Skeletal muscle cell (primary cell): ENCODE results near the gene FBXL7.

Experiments
- DNase-seq: peaks from one replicate; pipeline ENCODE4 v3.0.0-alpha.2; 2010; ENCODE audit warnings: low read depth
- H3K4me3 ChIP-seq: 2 replicates; pipeline ENCODE4 v1.5.1; 2011; ENCODE audit warnings: low read depth, mild to moderate bottlenecking, control low read depth, low read length, moderate library complexity

Gene FBXL7

DNA sequence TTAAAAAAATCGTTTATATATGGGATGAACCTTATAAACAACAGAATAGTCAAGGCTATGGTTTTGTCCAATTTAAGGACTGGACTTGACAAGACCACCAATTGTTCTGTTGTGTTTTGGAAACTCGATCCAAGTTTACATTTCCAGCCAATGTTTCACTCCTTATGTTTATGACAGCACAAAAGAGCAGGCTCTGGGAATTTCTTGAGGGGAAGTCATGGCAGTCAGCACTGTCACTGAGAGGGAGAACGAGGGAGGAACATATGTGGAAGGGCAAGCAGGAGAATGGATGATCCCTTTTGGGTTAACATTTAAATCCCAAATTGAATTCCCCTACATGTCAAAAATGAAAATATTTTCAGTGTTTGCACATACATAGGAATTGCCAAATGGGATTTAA is 387.1 kb downstream of the FBXL7 start:
- no peak overlapping the region for H3K4me3 ChIP-seq
- DNase-seq = no peak

GRCh38 chr5:15889001-15889400 is 389.0 kb downstream of the FBXL7 start:
- H3K4me3 ChIP-seq = no peak overlapping the region
- DNase-seq = no peak

DNA sequence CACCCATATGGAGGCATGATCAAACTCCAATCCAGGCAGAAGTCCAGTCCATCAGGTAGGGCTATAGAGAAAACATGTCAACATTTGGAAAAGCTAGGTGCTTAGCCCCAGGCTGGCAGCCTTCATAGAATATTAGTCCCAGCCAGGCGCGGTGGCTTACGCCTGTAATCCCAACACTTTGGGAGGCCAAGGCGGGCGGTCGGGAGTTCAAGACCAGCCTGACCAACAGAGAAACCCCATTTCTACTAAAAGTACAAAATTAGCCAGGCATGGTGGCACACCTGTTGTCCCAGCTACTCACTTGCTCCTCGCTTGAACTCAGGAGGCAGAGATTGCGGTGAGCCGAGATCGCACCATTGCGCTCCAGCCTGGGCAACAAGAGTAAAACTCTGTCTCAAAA is 393.9 kb downstream of the FBXL7 start:
- no peak for DNase-seq
- H3K4me3 ChIP-seq = no peak overlapping the region

GRCh38 chr5:15897656-15898055 is 397.7 kb downstream of the FBXL7 start:
- no peak overlapping the region for H3K4me3 ChIP-seq
- no peak for DNase-seq

GRCh38 chr5:15898641-15899040 is 398.7 kb downstream of the FBXL7 start:
- no peak overlapping the region for H3K4me3 ChIP-seq
- no peak for DNase-seq

DNA sequence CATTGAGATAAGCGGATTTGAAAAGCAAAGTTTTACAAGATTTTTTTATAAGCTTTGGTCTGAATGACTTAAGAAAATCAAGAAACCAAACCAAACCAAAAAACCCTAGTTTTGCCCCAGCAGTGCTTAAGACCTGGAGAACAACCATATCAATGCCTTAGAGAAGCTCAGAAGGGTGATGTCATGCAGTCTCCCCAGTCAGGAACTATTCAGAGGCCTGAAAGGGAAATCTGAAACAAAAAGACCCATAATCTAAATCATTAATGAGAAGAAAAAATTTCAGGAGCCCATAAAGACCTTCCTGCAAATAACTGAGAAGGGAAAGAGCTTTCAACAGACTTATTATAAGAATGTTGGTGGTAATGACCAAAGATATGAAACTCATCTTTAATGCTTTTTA is 399.5 kb downstream of the FBXL7 start:
- no peak for DNase-seq
- no peak overlapping the region for H3K4me3 ChIP-seq

DNA sequence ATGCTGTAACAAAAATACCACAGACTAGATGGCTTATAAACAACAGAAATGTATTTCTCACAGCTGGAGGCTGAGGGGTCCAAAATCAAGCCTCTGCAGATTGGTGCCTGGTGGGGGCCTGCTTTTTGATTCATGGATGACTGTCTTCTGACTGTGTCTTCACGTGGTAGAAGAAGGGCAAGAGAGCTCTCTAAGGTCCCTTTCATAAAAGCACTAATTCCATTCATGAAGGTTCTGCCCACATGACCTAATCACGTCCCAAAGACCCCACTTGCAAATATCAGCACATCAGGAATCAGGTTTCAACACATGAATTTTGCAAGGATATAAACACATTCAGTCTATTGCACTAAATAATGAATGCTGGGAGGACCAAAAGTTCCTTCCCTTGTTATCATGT is 401.2 kb downstream of the FBXL7 start:
- H3K4me3 ChIP-seq = no peak overlapping the region
- DNase-seq = no peak

DNA sequence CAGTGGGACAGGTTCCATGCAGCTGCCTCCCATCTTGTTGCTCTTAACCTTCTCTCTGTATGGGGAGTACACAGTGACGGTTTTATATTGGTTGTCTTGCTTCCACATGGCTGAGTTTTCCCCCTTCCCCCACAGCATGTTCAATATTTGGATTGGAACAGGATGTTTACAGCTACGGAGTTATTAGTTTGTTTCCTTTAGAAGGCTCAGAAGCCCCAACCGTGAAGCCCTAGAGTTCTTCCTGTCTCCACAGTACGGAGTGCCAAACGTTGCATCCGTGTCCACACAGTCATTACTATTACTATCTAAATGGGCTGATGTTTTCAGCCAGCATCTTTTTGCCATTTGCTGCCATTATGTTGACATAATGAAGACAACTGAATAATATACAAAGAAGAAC is 402.1 kb downstream of the FBXL7 start:
- no peak overlapping the region for H3K4me3 ChIP-seq
- no peak for DNase-seq

DNA sequence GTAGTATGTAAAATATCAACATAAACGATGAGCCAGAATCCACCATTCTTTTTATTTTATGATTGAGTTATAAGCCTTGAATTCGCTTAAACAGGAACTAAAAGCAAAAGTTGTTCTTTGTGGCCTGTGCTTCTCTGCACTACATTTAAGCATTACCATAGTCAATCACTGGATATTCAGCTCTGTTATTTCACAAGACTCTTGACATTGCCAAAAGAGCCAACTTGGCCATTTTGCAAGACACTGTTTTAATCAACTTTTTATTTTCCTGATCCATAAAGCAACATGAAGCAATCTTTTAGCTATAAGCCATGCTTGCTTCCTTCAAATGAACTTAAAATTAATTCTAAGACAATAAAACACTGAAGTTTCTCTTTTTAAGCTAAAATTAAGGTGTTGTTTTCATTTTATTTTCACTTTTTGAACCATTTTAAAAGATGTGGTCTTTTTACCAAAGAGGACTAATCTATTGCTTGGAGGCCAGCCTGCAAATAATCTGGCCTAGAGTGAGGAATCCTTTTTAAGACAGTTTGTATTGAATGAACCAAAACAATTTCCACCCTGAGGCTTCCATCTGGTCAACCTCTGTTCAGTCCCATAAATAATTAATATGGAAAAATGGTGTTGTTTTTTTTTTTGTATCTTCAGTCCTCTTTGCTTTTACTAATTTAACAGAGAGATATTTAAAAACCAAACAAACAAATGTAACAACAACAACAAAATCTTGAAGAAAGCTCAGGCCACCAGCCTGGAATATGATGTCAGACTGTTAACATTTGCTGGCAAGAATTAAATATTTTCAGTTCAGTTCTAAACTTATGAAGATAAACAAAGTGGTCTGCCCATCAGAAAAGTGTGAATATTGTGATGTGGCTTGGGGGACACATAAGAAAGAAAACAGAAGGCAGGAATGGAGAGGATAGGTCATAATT is 405.2 kb downstream of the FBXL7 start:
- no peak overlapping the region for H3K4me3 ChIP-seq
- no peak for DNase-seq

- H3K4me3 ChIP-seq = no peak overlapping the region
- no peak for DNase-seq
Observed at GRCh38 chr5:15914638-15915037, 414.7 kb downstream of the FBXL7 start.

- no peak for DNase-seq
- H3K4me3 ChIP-seq = no peak overlapping the region
Observed at GRCh38 chr5:15926586-15926985, 426.6 kb downstream of the FBXL7 start.

DNA sequence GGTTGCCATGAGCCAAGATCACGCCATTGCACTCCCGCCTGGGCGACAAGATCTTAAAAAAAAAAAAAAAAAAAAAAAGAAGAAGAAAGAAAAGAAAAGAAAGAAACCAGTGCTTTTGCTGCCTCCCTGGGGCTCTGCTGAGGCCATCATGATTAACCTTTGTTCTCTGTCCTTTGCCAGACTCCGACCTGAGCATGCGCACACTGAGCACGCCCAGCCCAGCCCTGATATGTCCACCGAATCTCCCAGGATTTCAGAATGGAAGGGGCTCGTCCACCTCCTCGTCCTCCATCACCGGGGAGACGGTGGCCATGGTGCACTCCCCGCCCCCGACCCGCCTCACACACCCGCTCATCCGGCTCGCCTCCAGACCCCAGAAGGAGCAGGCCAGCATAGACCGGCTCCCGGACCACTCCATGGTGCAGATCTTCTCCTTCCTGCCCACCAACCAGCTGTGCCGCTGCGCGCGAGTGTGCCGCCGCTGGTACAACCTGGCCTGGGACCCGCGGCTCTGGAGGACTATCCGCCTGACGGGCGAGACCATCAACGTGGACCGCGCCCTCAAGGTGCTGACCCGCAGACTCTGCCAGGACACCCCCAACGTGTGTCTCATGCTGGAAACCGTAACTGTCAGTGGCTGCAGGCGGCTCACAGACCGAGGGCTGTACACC is 427.9 kb downstream of the FBXL7 start:
- H3K4me3 ChIP-seq = no peak overlapping the region
- no peak for DNase-seq

DNA sequence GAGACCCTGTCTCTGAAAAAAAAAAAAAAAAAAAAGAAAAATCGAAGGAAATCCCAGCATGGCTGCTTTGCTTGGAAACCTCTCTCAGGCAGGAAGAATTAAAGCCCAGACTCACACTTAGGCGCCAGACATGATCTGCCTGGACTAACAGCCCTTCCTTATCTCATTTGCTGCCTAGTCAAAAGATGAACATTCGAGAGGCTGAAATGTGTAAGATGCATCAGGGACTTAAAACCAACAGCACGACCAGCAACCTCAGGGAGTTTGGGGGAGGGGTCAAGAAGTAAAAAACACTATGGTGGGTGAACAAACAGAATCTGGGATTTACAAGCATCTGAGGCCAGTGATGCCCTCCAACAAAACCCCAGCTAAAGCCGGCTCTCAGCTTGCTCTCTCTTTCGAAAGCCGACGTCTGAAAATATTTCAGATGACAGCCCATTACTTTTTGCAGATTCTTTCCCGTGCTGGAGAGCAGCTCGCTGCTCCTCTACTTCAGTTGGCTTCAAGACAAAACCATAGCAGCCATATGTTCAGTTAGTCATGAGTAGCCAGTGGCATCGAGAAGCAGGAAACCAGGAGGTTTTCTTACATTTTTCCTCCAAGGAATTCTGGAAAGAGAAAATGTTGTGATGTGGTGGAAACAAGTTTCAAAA is 429.8 kb downstream of the FBXL7 start:
- H3K4me3 ChIP-seq = peak overlapping the region; percentile 5
- peak; percentile 53 for DNase-seq

GRCh38 chr5:15932066-15932465 is 432.1 kb downstream of the FBXL7 start:
- no peak for DNase-seq
- no peak overlapping the region for H3K4me3 ChIP-seq

- no peak for DNase-seq
- no peak overlapping the region for H3K4me3 ChIP-seq
Observed at GRCh38 chr5:15933259-15934207, 433.6 kb downstream of the FBXL7 start.

DNA sequence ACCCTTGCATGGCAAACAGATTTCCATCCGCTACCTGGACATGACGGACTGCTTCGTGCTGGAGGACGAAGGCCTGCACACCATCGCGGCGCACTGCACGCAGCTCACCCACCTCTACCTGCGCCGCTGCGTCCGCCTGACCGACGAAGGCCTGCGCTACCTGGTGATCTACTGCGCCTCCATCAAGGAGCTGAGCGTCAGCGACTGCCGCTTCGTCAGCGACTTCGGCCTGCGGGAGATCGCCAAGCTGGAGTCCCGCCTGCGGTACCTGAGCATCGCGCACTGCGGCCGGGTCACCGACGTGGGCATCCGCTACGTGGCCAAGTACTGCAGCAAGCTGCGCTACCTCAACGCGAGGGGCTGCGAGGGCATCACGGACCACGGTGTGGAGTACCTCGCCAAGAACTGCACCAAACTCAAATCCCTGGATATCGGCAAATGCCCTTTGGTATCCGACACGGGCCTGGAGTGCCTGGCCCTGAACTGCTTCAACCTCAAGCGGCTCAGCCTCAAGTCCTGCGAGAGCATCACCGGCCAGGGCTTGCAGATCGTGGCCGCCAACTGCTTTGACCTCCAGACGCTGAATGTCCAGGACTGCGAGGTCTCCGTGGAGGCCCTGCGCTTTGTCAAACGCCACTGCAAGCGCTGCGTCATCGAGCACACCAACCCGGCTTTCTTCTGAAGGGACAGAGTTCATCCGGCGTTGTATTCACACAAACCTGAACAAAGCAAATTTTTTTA is 436.7 kb downstream of the FBXL7 start:
- no peak overlapping the region for H3K4me3 ChIP-seq
- no peak for DNase-seq

- no peak for DNase-seq
- no peak overlapping the region for H3K4me3 ChIP-seq
Observed at GRCh38 chr5:15937708-15938107, 437.7 kb downstream of the FBXL7 start.

DNA sequence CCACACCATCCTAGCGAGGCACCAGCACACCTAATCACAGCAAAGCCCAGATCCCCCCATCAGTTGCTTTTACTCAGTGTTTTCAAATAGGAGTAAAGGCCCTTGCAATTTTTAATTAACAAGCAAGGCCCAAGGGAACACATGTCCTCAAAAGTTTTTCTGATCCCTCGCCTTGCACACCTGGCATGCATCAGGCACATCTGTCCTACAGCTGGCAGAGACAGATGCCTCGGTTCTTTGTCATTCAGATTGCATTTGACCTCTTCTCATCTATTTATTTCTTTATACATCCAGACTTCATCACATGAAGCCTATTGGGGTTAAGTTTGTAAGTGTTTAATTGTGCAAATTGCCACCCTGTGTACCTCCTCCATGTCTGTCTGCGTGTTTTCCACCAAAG is 438.2 kb downstream of the FBXL7 start:
- no peak overlapping the region for H3K4me3 ChIP-seq
- no peak for DNase-seq

- H3K4me3 ChIP-seq = no peak overlapping the region
- DNase-seq = peak; percentile 58
Observed at GRCh38 chr5:15938961-15939360, 439.0 kb downstream of the FBXL7 start.
